ENCODE data around the gene AGPAT3. TPM values are rescaled to one million over a fixed set of nuclear protein-coding genes. Genes with fewer than 3 reads are reported as not detected.

The AGPAT3 gene
- total RNA-seq, 6 experiments from 2014 or later, result 56.9 to 111 (median 95.3) TPM

GRCh38 chr21:43937891-43938309 lies 72.9 kb downstream of the AGPAT3 start:
- peaks cover 0 to 21% (median 0%) of the 10 kb centered on the region in 4 donors for H3K4me1 ChIP-seq
- no peaks in the 10 kb centered on the region for H3K36me3 ChIP-seq
- TF ChIP-seq, protein P1, sequence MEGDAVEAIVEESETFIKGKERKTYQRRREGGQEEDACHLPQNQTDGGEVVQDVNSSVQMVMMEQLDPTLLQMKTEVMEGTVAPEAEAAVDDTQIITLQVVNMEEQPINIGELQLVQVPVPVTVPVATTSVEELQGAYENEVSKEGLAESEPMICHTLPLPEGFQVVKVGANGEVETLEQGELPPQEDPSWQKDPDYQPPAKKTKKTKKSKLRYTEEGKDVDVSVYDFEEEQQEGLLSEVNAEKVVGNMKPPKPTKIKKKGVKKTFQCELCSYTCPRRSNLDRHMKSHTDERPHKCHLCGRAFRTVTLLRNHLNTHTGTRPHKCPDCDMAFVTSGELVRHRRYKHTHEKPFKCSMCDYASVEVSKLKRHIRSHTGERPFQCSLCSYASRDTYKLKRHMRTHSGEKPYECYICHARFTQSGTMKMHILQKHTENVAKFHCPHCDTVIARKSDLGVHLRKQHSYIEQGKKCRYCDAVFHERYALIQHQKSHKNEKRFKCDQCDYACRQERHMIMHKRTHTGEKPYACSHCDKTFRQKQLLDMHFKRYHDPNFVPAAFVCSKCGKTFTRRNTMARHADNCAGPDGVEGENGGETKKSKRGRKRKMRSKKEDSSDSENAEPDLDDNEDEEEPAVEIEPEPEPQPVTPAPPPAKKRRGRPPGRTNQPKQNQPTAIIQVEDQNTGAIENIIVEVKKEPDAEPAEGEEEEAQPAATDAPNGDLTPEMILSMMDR (IDR thresholded peaks at IDR 0.05), result no peak
- no peak for TF ChIP-seq POLR2A (IDR thresholded peaks at IDR 0.05)
- DNase-seq (no peak), ATAC-seq (no peak)
- intact Hi-C loops (cut with DNase I), result no loop called here
- no peak overlapping the region for H3K4me3 ChIP-seq
- H3K27me3 ChIP-seq, result no peaks in the 10 kb centered on the region
- no peak overlapping the region for H3K27ac ChIP-seq
- WGBS (ENCODE audit: insufficient coverage, low coverage, low lambda C conversion rate, missing lambda C conversion rate), result 91% methylated on average over 4 of the region's 6 CpGs
- H3K9me3 ChIP-seq, result no peaks in the 10 kb centered on the region

GRCh38 chr21:43938751-43939442 lies 73.9 kb downstream of the AGPAT3 start:
- WGBS (ENCODE audit: insufficient coverage, low coverage, low lambda C conversion rate, missing lambda C conversion rate), result 2% methylated on average over 10 of the region's 30 CpGs
- peak overlapping the region in 1 of 3 donors; percentile 51 for H3K27ac ChIP-seq
- H3K36me3 ChIP-seq, result no peaks in the 10 kb centered on the region
- DNase-seq (peak; percentile 80 to 85 (median 85)), ATAC-seq (peak; percentile 91 to 97 (median 94))
- no peaks in the 10 kb centered on the region for H3K9me3 ChIP-seq
- H3K4me1 ChIP-seq, result peaks cover 0 to 21% (median 0%) of the 10 kb centered on the region in 4 donors
- intact Hi-C loops (cut with DNase I), result no loop called here
- peak overlapping the region; percentile 32 to 43 (median 36) for H3K4me3 ChIP-seq
- H3K27me3 ChIP-seq, result no peaks in the 10 kb centered on the region
- TF ChIP-seq, protein P1 (IDR thresholded peaks at IDR 0.05), result peak; percentile 88 to 96 (median 96)
- no peak for TF ChIP-seq POLR2A (IDR thresholded peaks at IDR 0.05)

DNA sequence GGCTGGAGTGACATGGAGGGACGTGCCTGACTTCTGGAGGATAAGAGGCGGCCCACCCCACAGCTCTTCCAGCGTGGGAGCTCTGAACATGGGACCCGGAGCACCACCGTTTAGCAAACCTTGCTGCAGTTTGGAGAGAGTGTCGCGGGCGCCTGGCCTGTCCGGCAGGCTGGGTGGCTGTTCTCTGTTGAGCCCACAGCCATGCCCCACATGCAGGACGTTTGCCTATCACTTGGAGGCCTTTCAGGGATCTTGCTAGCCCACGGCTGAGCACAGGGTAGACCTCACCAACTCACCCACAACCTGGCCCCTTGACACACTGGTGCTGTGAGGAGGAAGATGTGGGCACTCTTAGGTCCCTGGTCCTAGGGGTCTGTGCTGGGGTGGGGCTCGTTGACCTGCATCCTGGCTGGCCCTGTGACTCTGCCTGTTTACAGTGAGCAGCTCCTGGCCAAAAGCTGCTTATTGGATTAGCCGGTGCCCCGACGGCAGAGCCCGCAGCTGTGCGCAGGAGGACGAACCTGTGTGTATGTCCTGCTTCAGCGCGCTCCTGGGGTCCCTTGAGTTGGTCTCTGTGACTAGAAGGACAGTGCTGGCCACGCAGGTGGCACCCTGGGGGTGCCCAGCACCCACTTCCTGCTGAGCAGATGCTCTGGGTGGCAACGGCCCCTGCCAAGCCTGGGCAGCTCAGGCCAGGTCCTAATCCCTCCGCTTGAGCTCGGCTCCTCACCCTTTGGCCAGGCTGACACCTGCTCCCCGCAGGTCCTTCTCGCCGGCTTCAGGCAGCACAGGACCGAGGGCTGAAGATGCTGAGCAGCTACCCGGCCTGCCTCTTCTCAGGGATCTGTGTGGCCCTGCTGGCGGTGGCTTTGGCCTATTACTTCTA lies 74.7 kb downstream of the AGPAT3 start:
- intact Hi-C loops (cut with DNase I), result no loop called here
- Histone ChIP-seq H3K36me3 (no peaks in the 10 kb centered on the region), H3K9me3 (no peaks in the 10 kb centered on the region), H3K4me3 (no peak overlapping the region), H3K27me3 (no peaks in the 10 kb centered on the region), H3K4me1 (peaks cover 0 to 21% (median 0%) of the 10 kb centered on the region in 4 donors), H3K27ac (no peak overlapping the region)
- DNase-seq (peak in 1 of 3 donors; percentile 22), ATAC-seq (no peak)
- 49% methylated on average over 6 of the region's 30 CpGs for WGBS (ENCODE audit: insufficient coverage, low coverage, low lambda C conversion rate, missing lambda C conversion rate)
- no peak for TF ChIP-seq POLR2A (IDR thresholded peaks at IDR 0.05)
- TF ChIP-seq, protein P1 (IDR thresholded peaks at IDR 0.05), result no peak

- no peak overlapping the region for H3K27ac ChIP-seq
- DNase-seq (peak in 1 of 3 donors; percentile 8), ATAC-seq (peak in 3 of 4 donors; percentile 3 to 29 (median 3))
- H3K4me1 ChIP-seq, result peaks cover 0 to 21% (median 0%) of the 10 kb centered on the region in 4 donors
- intact Hi-C loops (cut with DNase I), result no loop called here
- no peaks in the 10 kb centered on the region for H3K36me3 ChIP-seq
- TF ChIP-seq POLR2A (IDR thresholded peaks at IDR 0.05), result no peak
- TF ChIP-seq, protein P1 (IDR thresholded peaks at IDR 0.05), result no peak
- 45% methylated on average over 6 of the region's 21 CpGs for WGBS (ENCODE audit: insufficient coverage, low coverage, low lambda C conversion rate, missing lambda C conversion rate)
- H3K9me3 ChIP-seq, result no peaks in the 10 kb centered on the region
- no peak overlapping the region for H3K4me3 ChIP-seq
- no peaks in the 10 kb centered on the region for H3K27me3 ChIP-seq
Measured at GRCh38 chr21:43940329-43941050, 75.5 kb downstream of the AGPAT3 start.

Data from right lobe of liver (tissue), 6 donors.